IMR-90 (cell line): ENCODE data around the gene PRICKLE2. TPM values are rescaled to one million over a fixed set of nuclear protein-coding genes. Genes with fewer than 3 reads are reported as not detected.
A peak's percentile ranks its signal among the peaks of the same experiment; 100 is the strongest.

Experiments
- ATAC-seq: fragments of 200-7000 bp; cut with Tn5 transposase; 2 replicates; pipeline ENCODE4 v1.9.1; 2020; ENCODE audit warnings: low read depth, mild to moderate bottlenecking, moderate library complexity
- BruUV-seq: library from RNA; stranded (reverse); fragments of 400-500 nt; replicated peaks from 2 replicates; lab custom pipeline; 2021; lab: Mats Ljungman, UMichigan
- CTCF ChIA-PET: fragments of 300-600 bp; formaldehyde crosslinking; extraction: SDS; loops from one replicate; lab custom pipeline; 2021; ENCODE audit warnings: antibody characterized with exemption; lab: Yijun Ruan, JAX
- POLR2A ChIA-PET: fragments of 300-600 bp; sonication (Branson Sonifier 250); formaldehyde crosslinking; loops from one replicate; lab custom pipeline; 2022; ENCODE audit warnings: antibody characterized with exemption; ENCODE audit not compliant: unreplicated experiment; lab: Charles Lee
- DNase-seq: peaks from one replicate; pipeline ENCODE4 v3.0.0; 2013
- H2AFZ ChIP-seq: replicated peaks from 2 replicates; pipeline ENCODE3; 2013; ENCODE audit warnings: low read length, mild to moderate bottlenecking; ENCODE audit not compliant: poor library complexity
- H2AK5ac ChIP-seq: 2 replicates; pipeline ENCODE4 v1.6.1; 2013; ENCODE audit warnings: low read depth, low read length, inconsistent platforms
- H2AK9ac ChIP-seq: replicated peaks from 2 replicates; pipeline ENCODE3; 2013; ENCODE audit warnings: mild to moderate bottlenecking, low read depth, low read length, moderate library complexity; ENCODE audit not compliant: poor library complexity
- H2BK120ac ChIP-seq: 2 replicates; pipeline ENCODE4 v1.6.1; 2013; ENCODE audit warnings: low read depth, low read length, inconsistent platforms
- H2BK15ac ChIP-seq: 3 replicates; pipeline ENCODE4 v1.6.1; 2013; ENCODE audit warnings: low read depth, low read length, inconsistent platforms
- H2BK20ac ChIP-seq: 2 replicates; pipeline ENCODE4 v1.6.1; 2013; ENCODE audit warnings: low read depth, mild to moderate bottlenecking, inconsistent platforms, low read length, moderate library complexity
- H2BK5ac ChIP-seq: 2 replicates; pipeline ENCODE4 v1.6.1; 2013; ENCODE audit warnings: mild to moderate bottlenecking, low read depth, low read length, inconsistent platforms; ENCODE audit not compliant: poor library complexity, severe bottlenecking
- H3K14ac ChIP-seq: replicated peaks from 2 replicates; pipeline ENCODE4 v1.6.1; 2013; ENCODE audit warnings: low read depth, low read length, inconsistent platforms
- H3K18ac ChIP-seq: 2 replicates; pipeline ENCODE4 v1.6.1; 2013; ENCODE audit warnings: low read depth, low read length, control low read depth
- H3K23ac ChIP-seq: 2 replicates; pipeline ENCODE4 v1.6.1; 2013; ENCODE audit warnings: low read depth, low read length, inconsistent platforms
- H3K27ac ChIP-seq: 2 replicates; pipeline ENCODE4 v1.5.1; 2013; ENCODE audit warnings: mild to moderate bottlenecking, control low read depth, low read length; ENCODE audit not compliant: insufficient read depth
- H3K27me3 ChIP-seq: 2 replicates; pipeline ENCODE4 v1.6.1; 2013; ENCODE audit warnings: low read length; ENCODE audit not compliant: control insufficient read depth, insufficient read depth
- H3K36me3 ChIP-seq: 2 replicates; pipeline ENCODE4 v1.6.1; 2013; ENCODE audit warnings: low read length, mixed read lengths; ENCODE audit not compliant: control insufficient read depth, insufficient read depth
- H3K4ac ChIP-seq: 2 replicates; pipeline ENCODE4 v1.6.1; 2013; ENCODE audit warnings: low read depth, low read length, inconsistent platforms
- H3K4me1 ChIP-seq: 2 replicates; pipeline ENCODE4 v1.6.1; 2013; ENCODE audit warnings: low read length, mixed read lengths; ENCODE audit not compliant: control insufficient read depth, insufficient read depth
- H3K4me2 ChIP-seq: 2 replicates; pipeline ENCODE4 v1.6.1; 2013; ENCODE audit warnings: low read depth, mild to moderate bottlenecking, control low read depth, low read length, moderate library complexity
- H3K4me3 ChIP-seq: 2 replicates; pipeline ENCODE4 v1.5.1; 2013; ENCODE audit warnings: low read depth, mild to moderate bottlenecking, control low read depth, low read length, moderate library complexity; ENCODE audit not compliant: insufficient read depth
- H3K56ac ChIP-seq: 2 replicates; pipeline ENCODE4 v1.6.1; 2013; ENCODE audit warnings: low read length, inconsistent platforms; ENCODE audit not compliant: insufficient read depth; ENCODE audit errors: extremely low read depth
- H3K79me1 ChIP-seq, 2 experiments: 2 replicates each; pipeline ENCODE4 v1.6.1; 2013; ENCODE audit warnings: low read length in 2 of 2, inconsistent platforms in 1 of 2, low read depth in 1 of 2
- H3K9ac ChIP-seq: 2 replicates; pipeline ENCODE4 v1.6.1; 2013; ENCODE audit warnings: low read depth, low read length, control low read depth
- H3K9me1 ChIP-seq: 2 replicates; pipeline ENCODE4 v1.6.1; 2013; ENCODE audit warnings: low read length, inconsistent platforms; ENCODE audit not compliant: insufficient read depth
- H3K9me3 ChIP-seq: 2 replicates; pipeline ENCODE4 v1.6.1; 2013; ENCODE audit warnings: low read length; ENCODE audit not compliant: control insufficient read depth, insufficient read depth
- H4K20me1 ChIP-seq: 2 replicates; pipeline ENCODE4 v1.6.1; 2013; ENCODE audit warnings: low read length, inconsistent platforms; ENCODE audit not compliant: insufficient read depth
- H4K5ac ChIP-seq: 2 replicates; pipeline ENCODE4 v1.6.1; 2013; ENCODE audit warnings: mild to moderate bottlenecking, low read depth, low read length, control low read depth
- H4K8ac ChIP-seq, 2 experiments: 2 replicates each; pipeline ENCODE4 v1.6.1; 2013; ENCODE audit warnings: low read depth in 2 of 2, low read length in 2 of 2, control low read depth in 1 of 2, inconsistent platforms in 1 of 2
- H4K91ac ChIP-seq: 2 replicates; pipeline ENCODE4 v1.6.1; 2013; ENCODE audit warnings: low read depth, low read length, inconsistent platforms; ENCODE audit not compliant: insufficient read depth
- BHLHE40 ChIP-seq: fragments of 150-350 bp; IDR thresholded peaks from 2 replicates; pipeline ENCODE4 v1.6.1; 2016; ENCODE audit warnings: mild to moderate bottlenecking, low read depth, low read length
- CEBPB ChIP-seq: IDR thresholded peaks from 2 replicates; pipeline ENCODE4 v1.6.1; 2012; ENCODE audit warnings: low read depth, low read length, improper control_type of control experiment
- CHD1 ChIP-seq: IDR thresholded peaks from 2 replicates; pipeline ENCODE4 v1.6.1; 2012; ENCODE audit warnings: low read depth, low read length, improper control_type of control experiment
- FOS ChIP-seq: fragments of 150-350 bp; IDR thresholded peaks from 2 replicates; pipeline ENCODE4 v1.6.1; 2016; ENCODE audit warnings: low read depth, low read length
- MAFK ChIP-seq: IDR thresholded peaks from 2 replicates; pipeline ENCODE4 v1.6.1; 2012; ENCODE audit warnings: low read depth, low read length, improper control_type of control experiment
- MAZ ChIP-seq: IDR thresholded peaks from 2 replicates; pipeline ENCODE4 v1.6.1; 2012; ENCODE audit warnings: low read depth, mild to moderate bottlenecking, low read length, improper control_type of control experiment, moderate library complexity, borderline replicate concordance
- MXI1 ChIP-seq: IDR thresholded peaks from 2 replicates; pipeline ENCODE4 v1.6.1; 2012; ENCODE audit warnings: low read depth, mild to moderate bottlenecking, low read length, moderate library complexity, borderline replicate concordance
- NFE2L2 ChIP-seq: fragments of 150-350 bp; IDR thresholded peaks from 2 replicates; pipeline ENCODE4 v1.6.1; 2016; ENCODE audit warnings: low read depth, mild to moderate bottlenecking, low read length
- POLR2A ChIP-seq: IDR thresholded peaks from 2 replicates; pipeline ENCODE4 v1.6.1; 2012; ENCODE audit warnings: mild to moderate bottlenecking, low read depth, low read length
- RAD21 ChIP-seq: IDR thresholded peaks from 2 replicates; pipeline ENCODE4 v1.6.1; 2012; ENCODE audit warnings: low read length, improper control_type of control experiment
- RCOR1 ChIP-seq: IDR thresholded peaks from 2 replicates; pipeline ENCODE4 v1.6.1; 2012; ENCODE audit warnings: mild to moderate bottlenecking, low read length, improper control_type of control experiment; ENCODE audit not compliant: insufficient replicate concordance
- RFX5 ChIP-seq: IDR thresholded peaks from 2 replicates; pipeline ENCODE4 v1.8.0; 2012; ENCODE audit warnings: low read depth, mild to moderate bottlenecking, low read length, moderate library complexity
- SMC3 ChIP-seq: fragments of 150-350 bp; IDR thresholded peaks from 2 replicates; pipeline ENCODE4 v1.6.1; 2016; ENCODE audit warnings: low read depth, mild to moderate bottlenecking, antibody characterized with exemption, low read length, moderate library complexity
- WGBS, 2 experiments: methylation state at CpG; one replicate each; pipeline versions ENCODE4 v1.1.5 to v1.1.7; 2013; ENCODE audit warnings: missing lambda C conversion rate in 2 of 2; ENCODE audit not compliant: insufficient read length in 1 of 2; ENCODE audit errors: extremely low coverage in 2 of 2; 5-methylcytosine and 5-hydroxymethylcytosine counted together
- dilution Hi-C: fragments of 300-500 bp; cut with HindIII; formaldehyde crosslinking; loops from one replicate; pipeline ENCODE4 v1.14.3; 2018; ENCODE audit warnings: low sequenced_read_pairs; ENCODE audit not compliant: unreplicated experiment
- in situ Hi-C: fragments of 300-500 bp; cut with MboI; formaldehyde crosslinking; loops from 3 replicates; pipeline ENCODE4 v1.14.3; 2019; ENCODE audit warnings: low sequenced_read_pairs, inconsistent platforms, mixed read lengths
- intact Hi-C: fragments of 100-400 bp; cut with micrococcal nuclease; formaldehyde crosslinking; loops from 2 replicates; pipeline ENCODE4 v1.10.0; 2022
- polyA plus RNA-seq, 3 experiments: library from polyadenylated mRNA; depleted of rRNA; stranded (reverse); fragments of >200 nt; gene quantifications; 2 replicates each; pipeline ENCODE4 v1.2.3, GENCODE V29; 2012; ENCODE audit warnings: low replicate concordance in 1 of 3
- total RNA-seq: library from RNA; depleted of rRNA; stranded (reverse); fragments of >200 nt; gene quantifications from 2 replicates; pipeline ENCODE4 v1.2.3, GENCODE V29; 2012
- TF ChIP-seq, protein P1 (sequence below): conservative IDR thresholded peaks from 2 replicates; pipeline ENCODE4 v1.5.1; 2012; ENCODE audit warnings: mild to moderate bottlenecking, low read depth, low read length, improper control_type of control experiment
- TF ChIP-seq, protein P2 (sequence below): fragments of 150-350 bp; IDR thresholded peaks from 2 replicates; pipeline ENCODE4 v1.6.1; 2017; ENCODE audit warnings: mild to moderate bottlenecking, antibody characterized with exemption, low read length, low read depth
- TF ChIP-seq, protein P3 (sequence below): fragments of 150-350 bp; IDR thresholded peaks from 2 replicates; pipeline ENCODE4 v1.6.1; 2016; ENCODE audit warnings: low read depth, mild to moderate bottlenecking, low read length, moderate library complexity, borderline replicate concordance

The PRICKLE2 gene
- total and polyA plus RNA-seq, 2 of the 4 experiments (the other 2 are of a cell fraction): 4.1 to 14.2 TPM

DNA sequence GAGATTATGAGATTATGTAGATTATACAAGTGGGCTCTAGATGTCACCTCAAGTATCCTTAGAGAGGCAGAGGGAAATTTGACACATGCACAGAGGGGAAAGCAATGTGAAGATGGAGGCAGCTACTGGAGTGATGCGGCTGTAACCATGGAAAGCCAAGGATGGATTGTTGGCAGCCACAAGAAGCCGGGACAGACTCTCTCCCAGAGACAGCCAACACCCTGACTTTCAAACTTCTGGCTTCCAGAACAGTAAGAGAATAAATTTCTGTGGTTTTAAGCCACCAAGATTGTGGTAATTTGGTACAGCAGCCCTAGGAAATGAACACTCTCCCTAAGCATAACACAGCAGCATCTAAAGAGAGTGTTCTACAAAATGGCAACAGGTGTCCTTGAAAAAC lies 34.4 kb upstream of the PRICKLE2 start:
- Histone ChIP-seq H2BK5ac (no peak overlapping the region), H3K4me1 (peaks cover 32% of the 10 kb centered on the region), H3K4me3 (no peak overlapping the region), H3K27ac (no peak overlapping the region), H2AK9ac (no peak overlapping the region), H3K9ac (no peak overlapping the region), H3K18ac (no peak overlapping the region), H4K20me1 (peaks cover 61% of the 10 kb centered on the region), H3K4me2 (no peak overlapping the region), H3K14ac (no peak overlapping the region), H2BK15ac (0 out of 3 replicates have a peak overlapping the region, but pooled peaks have one; percentile 6), H3K9me1 (peaks cover 35% of the 10 kb centered on the region), H3K79me1 (peaks cover 48 to 92% of the 10 kb centered on the region in 2 experiments), H3K36me3 (peaks cover 5% of the 10 kb centered on the region), H2BK120ac (peak overlapping the region; percentile 49; the same call in 1 of the 2 replicates), H4K91ac (peak overlapping the region; percentile 26; the same call in 1 of the 2 replicates), H3K27me3 (no peaks in the 10 kb centered on the region), H4K8ac (no peak overlapping the region), H3K9me3 (no peaks in the 10 kb centered on the region), H4K5ac (no peak overlapping the region), H3K56ac (no peak overlapping the region), H2BK20ac (no peak overlapping the region), H3K4ac (no peak overlapping the region), H2AK5ac (peak overlapping the region; percentile 51; the same call in 1 of the 2 replicates), H2AFZ (no peak overlapping the region), H3K23ac (peak overlapping the region; percentile 31; the same call in 1 of the 2 replicates)
- no peak for ATAC-seq
- no TSS peak for BruUV-seq
- WGBS, 2 experiments: no CpG with 5 or more reads among the region's 2 CpGs
- DNase-seq: no peak
- CTCF ChIA-PET: no interaction called here
- POLR2A ChIA-PET: no interaction called here
- intact Hi-C loops: no loop called here
- dilution Hi-C loops: no loop called here
- TF ChIP-seq POLR2A: no peak
- no peak for TF ChIP-seq RFX5
- no peak for TF ChIP-seq RAD21
- TF ChIP-seq SMC3: no peak
- TF ChIP-seq BHLHE40: no peak
- no peak for TF ChIP-seq CEBPB
- no peak for TF ChIP-seq RCOR1
- no peak for TF ChIP-seq MAFK
- no peak for TF ChIP-seq NFE2L2
- TF ChIP-seq, protein P1, sequence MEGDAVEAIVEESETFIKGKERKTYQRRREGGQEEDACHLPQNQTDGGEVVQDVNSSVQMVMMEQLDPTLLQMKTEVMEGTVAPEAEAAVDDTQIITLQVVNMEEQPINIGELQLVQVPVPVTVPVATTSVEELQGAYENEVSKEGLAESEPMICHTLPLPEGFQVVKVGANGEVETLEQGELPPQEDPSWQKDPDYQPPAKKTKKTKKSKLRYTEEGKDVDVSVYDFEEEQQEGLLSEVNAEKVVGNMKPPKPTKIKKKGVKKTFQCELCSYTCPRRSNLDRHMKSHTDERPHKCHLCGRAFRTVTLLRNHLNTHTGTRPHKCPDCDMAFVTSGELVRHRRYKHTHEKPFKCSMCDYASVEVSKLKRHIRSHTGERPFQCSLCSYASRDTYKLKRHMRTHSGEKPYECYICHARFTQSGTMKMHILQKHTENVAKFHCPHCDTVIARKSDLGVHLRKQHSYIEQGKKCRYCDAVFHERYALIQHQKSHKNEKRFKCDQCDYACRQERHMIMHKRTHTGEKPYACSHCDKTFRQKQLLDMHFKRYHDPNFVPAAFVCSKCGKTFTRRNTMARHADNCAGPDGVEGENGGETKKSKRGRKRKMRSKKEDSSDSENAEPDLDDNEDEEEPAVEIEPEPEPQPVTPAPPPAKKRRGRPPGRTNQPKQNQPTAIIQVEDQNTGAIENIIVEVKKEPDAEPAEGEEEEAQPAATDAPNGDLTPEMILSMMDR: no peak
- TF ChIP-seq, protein P2, sequence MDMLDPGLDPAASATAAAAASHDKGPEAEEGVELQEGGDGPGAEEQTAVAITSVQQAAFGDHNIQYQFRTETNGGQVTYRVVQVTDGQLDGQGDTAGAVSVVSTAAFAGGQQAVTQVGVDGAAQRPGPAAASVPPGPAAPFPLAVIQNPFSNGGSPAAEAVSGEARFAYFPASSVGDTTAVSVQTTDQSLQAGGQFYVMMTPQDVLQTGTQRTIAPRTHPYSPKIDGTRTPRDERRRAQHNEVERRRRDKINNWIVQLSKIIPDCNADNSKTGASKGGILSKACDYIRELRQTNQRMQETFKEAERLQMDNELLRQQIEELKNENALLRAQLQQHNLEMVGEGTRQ: no peak
- no peak for TF ChIP-seq FOS
- no peak for TF ChIP-seq MAZ
- no peak for TF ChIP-seq CHD1
- TF ChIP-seq, protein P3, sequence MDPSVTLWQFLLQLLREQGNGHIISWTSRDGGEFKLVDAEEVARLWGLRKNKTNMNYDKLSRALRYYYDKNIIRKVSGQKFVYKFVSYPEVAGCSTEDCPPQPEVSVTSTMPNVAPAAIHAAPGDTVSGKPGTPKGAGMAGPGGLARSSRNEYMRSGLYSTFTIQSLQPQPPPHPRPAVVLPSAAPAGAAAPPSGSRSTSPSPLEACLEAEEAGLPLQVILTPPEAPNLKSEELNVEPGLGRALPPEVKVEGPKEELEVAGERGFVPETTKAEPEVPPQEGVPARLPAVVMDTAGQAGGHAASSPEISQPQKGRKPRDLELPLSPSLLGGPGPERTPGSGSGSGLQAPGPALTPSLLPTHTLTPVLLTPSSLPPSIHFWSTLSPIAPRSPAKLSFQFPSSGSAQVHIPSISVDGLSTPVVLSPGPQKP: no peak
- TF ChIP-seq MXI1: no peak
- in situ Hi-C loops: loop anchor here (10.0 kb wide), 1 partner anchor 225 kb away; no protein-coding TSS in a partner anchor
